Duodenal mucosa (tissue), 2 donors: ENCODE results near the gene AP2A2.

ENCODE experiments used
- H3K27ac ChIP-seq: one replicate; pipeline ENCODE4 v1.7.0; 2013; ENCODE audit warnings: low read depth, low read length
- H3K27me3 ChIP-seq, 2 donors: one replicate each; pipeline ENCODE4 v1.7.0; 2013; ENCODE audit warnings: low read length in 2 of 2, control low read depth in 1 of 2; ENCODE audit not compliant: insufficient read depth in 2 of 2, control insufficient read depth in 1 of 2
- H3K36me3 ChIP-seq, 2 donors: one replicate each; pipeline ENCODE4 v1.7.0; 2013; ENCODE audit warnings: low read length in 2 of 2, control low read depth in 1 of 2; ENCODE audit not compliant: insufficient read depth in 2 of 2, control insufficient read depth in 1 of 2
- H3K4me1 ChIP-seq, 2 donors: one replicate each; pipeline ENCODE4 v1.7.0; 2013; ENCODE audit warnings: low read length in 2 of 2, control low read depth in 1 of 2; ENCODE audit not compliant: insufficient read depth in 2 of 2, control insufficient read depth in 1 of 2
- H3K4me3 ChIP-seq, 2 donors: one replicate each; pipeline ENCODE4 v1.7.0; 2013; ENCODE audit warnings: low read length in 2 of 2, low read depth in 1 of 2
- H3K9ac ChIP-seq, 2 donors: one replicate each; pipeline ENCODE4 v1.7.0; 2013; ENCODE audit warnings: low read length in 2 of 2, low read depth in 1 of 2
- H3K9me3 ChIP-seq, 2 donors: one replicate each; pipeline ENCODE4 v1.7.0; 2013; ENCODE audit warnings: low read length in 2 of 2, control low read depth in 1 of 2; ENCODE audit not compliant: control insufficient read depth in 1 of 2

The AP2A2 gene

GRCh38 chr11:923691-924405, 1.8 kb upstream of the AP2A2 start:
- H3K27ac ChIP-seq = no peak overlapping the region
- no peaks in the 10 kb centered on the region for H3K9me3 ChIP-seq
- H3K4me3 ChIP-seq = no peak overlapping the region
- no peaks in the 10 kb centered on the region for H3K27me3 ChIP-seq
- H3K9ac ChIP-seq = no peak overlapping the region
- no peaks in the 10 kb centered on the region for H3K36me3 ChIP-seq
- peaks cover 19 to 25% of the 10 kb centered on the region in 2 donors for H3K4me1 ChIP-seq

GRCh38 chr11:924406-925157, 1.1 kb upstream of the AP2A2 start:
- peaks cover 25 to 32% of the 10 kb centered on the region in 2 donors for H3K4me1 ChIP-seq
- H3K4me3 ChIP-seq = no peak overlapping the region
- H3K9me3 ChIP-seq = no peaks in the 10 kb centered on the region
- H3K36me3 ChIP-seq = no peaks in the 10 kb centered on the region
- H3K9ac ChIP-seq = no peak overlapping the region
- H3K27me3 ChIP-seq = no peaks in the 10 kb centered on the region
- H3K27ac ChIP-seq = no peak overlapping the region

GRCh38 chr11:925158-925495, 543 bp upstream of the AP2A2 start:
- H3K36me3 ChIP-seq = no peaks in the 10 kb centered on the region
- no peak overlapping the region for H3K9ac ChIP-seq
- no peaks in the 10 kb centered on the region for H3K27me3 ChIP-seq
- H3K27ac ChIP-seq = no peak overlapping the region
- peak overlapping the region; percentile 29 to 48 for H3K4me3 ChIP-seq
- peaks cover 25 to 36% of the 10 kb centered on the region in 2 donors for H3K4me1 ChIP-seq
- no peaks in the 10 kb centered on the region for H3K9me3 ChIP-seq

- Histone ChIP-seq H3K4me1 (peaks cover 33 to 44% of the 10 kb centered on the region in 2 donors), H3K36me3 (no peaks in the 10 kb centered on the region), H3K27me3 (no peaks in the 10 kb centered on the region), H3K4me3 (peak overlapping the region; percentile 79 to 86), H3K9ac (peak overlapping the region; percentile 75 to 81), H3K27ac (peak overlapping the region; percentile 81), H3K9me3 (no peaks in the 10 kb centered on the region)
These were observed 759 bp downstream of the AP2A2 start for GRCh38 chr11:926341-926916.

- H3K36me3 ChIP-seq = no peaks in the 10 kb centered on the region
- H3K27ac ChIP-seq = no peak overlapping the region
- peak overlapping the region in 1 of 2 donors; percentile 14 for H3K4me3 ChIP-seq
- H3K27me3 ChIP-seq = no peaks in the 10 kb centered on the region
- peaks cover 35 to 48% of the 10 kb centered on the region in 2 donors for H3K4me1 ChIP-seq
- H3K9ac ChIP-seq = peak overlapping the region in 1 of 2 donors; percentile 36
- no peaks in the 10 kb centered on the region for H3K9me3 ChIP-seq
These were observed 2.2 kb downstream of the AP2A2 start for GRCh38 chr11:927871-928270.

GRCh38 chr11:928786-929185, 3.1 kb downstream of the AP2A2 start:
- peak overlapping the region in 1 of 2 donors; percentile 6 for H3K4me3 ChIP-seq
- H3K9ac ChIP-seq = peak overlapping the region in 1 of 2 donors; percentile 36
- H3K4me1 ChIP-seq = peaks cover 43 to 54% of the 10 kb centered on the region in 2 donors
- no peaks in the 10 kb centered on the region for H3K9me3 ChIP-seq
- H3K36me3 ChIP-seq = no peaks in the 10 kb centered on the region
- no peaks in the 10 kb centered on the region for H3K27me3 ChIP-seq
- H3K27ac ChIP-seq = no peak overlapping the region

- H3K9me3 ChIP-seq = no peaks in the 10 kb centered on the region
- no peaks in the 10 kb centered on the region for H3K36me3 ChIP-seq
- H3K9ac ChIP-seq = no peak overlapping the region
- H3K4me1 ChIP-seq = peaks cover 45 to 57% of the 10 kb centered on the region in 2 donors
- no peak overlapping the region for H3K27ac ChIP-seq
- H3K27me3 ChIP-seq = no peaks in the 10 kb centered on the region
- H3K4me3 ChIP-seq = no peak overlapping the region
These were observed 3.7 kb downstream of the AP2A2 start for GRCh38 chr11:929405-929804.

GRCh38 chr11:931385-931784, 5.7 kb downstream of the AP2A2 start:
- H3K9me3 ChIP-seq = no peaks in the 10 kb centered on the region
- no peak overlapping the region for H3K9ac ChIP-seq
- H3K27me3 ChIP-seq = no peaks in the 10 kb centered on the region
- H3K27ac ChIP-seq = no peak overlapping the region
- H3K36me3 ChIP-seq = no peaks in the 10 kb centered on the region
- H3K4me3 ChIP-seq = no peak overlapping the region
- H3K4me1 ChIP-seq = peaks cover 44 to 56% of the 10 kb centered on the region in 2 donors

GRCh38 chr11:932435-932834, 6.8 kb downstream of the AP2A2 start:
- Histone ChIP-seq H3K36me3 (no peaks in the 10 kb centered on the region), H3K4me1 (peaks cover 41 to 55% of the 10 kb centered on the region in 2 donors), H3K9ac (no peak overlapping the region), H3K27ac (no peak overlapping the region), H3K27me3 (no peaks in the 10 kb centered on the region), H3K9me3 (no peaks in the 10 kb centered on the region), H3K4me3 (no peak overlapping the region)

GRCh38 chr11:933142-933851, 7.6 kb downstream of the AP2A2 start:
- H3K4me3 ChIP-seq = no peak overlapping the region
- H3K9ac ChIP-seq = no peak overlapping the region
- no peaks in the 10 kb centered on the region for H3K27me3 ChIP-seq
- H3K36me3 ChIP-seq = no peaks in the 10 kb centered on the region
- H3K27ac ChIP-seq = no peak overlapping the region
- no peaks in the 10 kb centered on the region for H3K9me3 ChIP-seq
- H3K4me1 ChIP-seq = peaks cover 42 to 55% of the 10 kb centered on the region in 2 donors
